Measurements from ENCODE around the gene SAP25.

The SAP25 gene

GRCh38 chr7:100588438-100588837 is 14.7 kb upstream of the SAP25 start:
- peaks cover 13% of the 10 kb centered on the region for H3K36me3 Mint-ChIP-seq (ENCODE audit: insufficient read depth)
- peaks cover 21% of the 10 kb centered on the region for H3K27me3 Mint-ChIP-seq
- H3K27ac Mint-ChIP-seq (ENCODE audit: low read depth) = no peak overlapping the region
- H3K9me3 Mint-ChIP-seq = no peaks in the 10 kb centered on the region
- ATAC-seq (replicated peaks; ENCODE audit: extremely low read depth, poor library complexity, severe bottlenecking) (no peak), DNase-seq (ENCODE audit: low spot score in 2 of 2) (no peak)
- peaks cover 27% of the 10 kb centered on the region for H3K4me1 Mint-ChIP-seq
- H3K4me3 Mint-ChIP-seq = peak overlapping the region; percentile 45

GRCh38 chr7:100586266-100587025 is 12.7 kb upstream of the SAP25 start, which contains the start of gene FBXO24:
TSS of gene FBXO24 (plus strand) at chr7:100586328. CDS start at chr7:100586626, 298 bp downstream.
- peak; percentile 84 for ATAC-seq (replicated peaks; ENCODE audit: extremely low read depth, poor library complexity, severe bottlenecking)
- DNase-seq (ENCODE audit: low spot score in 2 of 2) = peak; percentile 96 to 99
- Mint-ChIP-seq H3K9me3 (no peaks in the 10 kb centered on the region), H3K4me1 (peaks cover 31% of the 10 kb centered on the region), H3K4me3 (peak within 1 kb of the TSS; percentile 97), H3K36me3 (ENCODE audit: insufficient read depth) (peaks cover 18% of the 10 kb centered on the region), H3K27ac (ENCODE audit: low read depth) (peak within 1 kb of the TSS; percentile 97), H3K27me3 (peaks cover 13% of the 10 kb centered on the region)

GRCh38 chr7:100585511-100586265 is 12.0 kb upstream of the SAP25 start, which contains the start of gene LRCH4:
TSS of gene LRCH4 (minus strand) at chr7:100586129. CDS start at chr7:100586100, 29 bp downstream.
- H3K36me3 Mint-ChIP-seq (ENCODE audit: insufficient read depth) = peaks cover 18% of the 10 kb centered on the region
- H3K27me3 Mint-ChIP-seq = peaks cover 10% of the 10 kb centered on the region
- no peaks in the 10 kb centered on the region for H3K9me3 Mint-ChIP-seq
- DNase-seq (ENCODE audit: low spot score in 2 of 2) (peak; percentile 31 to 54), ATAC-seq (replicated peaks; ENCODE audit: extremely low read depth, poor library complexity, severe bottlenecking) (peak; percentile 5)
- peaks cover 31% of the 10 kb centered on the region for H3K4me1 Mint-ChIP-seq
- peak within 1 kb of the TSS; percentile 97 for H3K27ac Mint-ChIP-seq (ENCODE audit: low read depth)
- peak within 1 kb of the TSS; percentile 97 for H3K4me3 Mint-ChIP-seq

- H3K27ac Mint-ChIP-seq (ENCODE audit: low read depth) = peak overlapping the region; percentile 97
- ATAC-seq (replicated peaks; ENCODE audit: extremely low read depth, poor library complexity, severe bottlenecking) (no peak), DNase-seq (ENCODE audit: low spot score in 2 of 2) (no peak)
- H3K4me3 Mint-ChIP-seq = peak overlapping the region; percentile 97
- H3K27me3 Mint-ChIP-seq = peaks cover 3% of the 10 kb centered on the region
- H3K4me1 Mint-ChIP-seq = peaks cover 31% of the 10 kb centered on the region
- H3K36me3 Mint-ChIP-seq (ENCODE audit: insufficient read depth) = peaks cover 18% of the 10 kb centered on the region
- no peaks in the 10 kb centered on the region for H3K9me3 Mint-ChIP-seq
These were observed 11.2 kb upstream of the SAP25 start for GRCh38 chr7:100584683-100585510.

GRCh38 chr7:100584054-100584682 is 10.5 kb upstream of the SAP25 start:
- peaks cover 23% of the 10 kb centered on the region for H3K36me3 Mint-ChIP-seq (ENCODE audit: insufficient read depth)
- ATAC-seq (replicated peaks; ENCODE audit: extremely low read depth, poor library complexity, severe bottlenecking) (no peak), DNase-seq (ENCODE audit: low spot score in 2 of 2) (no peak)
- H3K4me1 Mint-ChIP-seq = peaks cover 31% of the 10 kb centered on the region
- peak overlapping the region; percentile 97 for H3K4me3 Mint-ChIP-seq
- no peaks in the 10 kb centered on the region for H3K27me3 Mint-ChIP-seq
- H3K27ac Mint-ChIP-seq (ENCODE audit: low read depth) = peak overlapping the region; percentile 97
- no peaks in the 10 kb centered on the region for H3K9me3 Mint-ChIP-seq

GRCh38 chr7:100583132-100584053 is 9.7 kb upstream of the SAP25 start:
- peaks cover 31% of the 10 kb centered on the region for H3K4me1 Mint-ChIP-seq
- no peaks in the 10 kb centered on the region for H3K9me3 Mint-ChIP-seq
- H3K36me3 Mint-ChIP-seq (ENCODE audit: insufficient read depth) = peaks cover 26% of the 10 kb centered on the region
- peak in 1 of 2 donors; percentile 53 for DNase-seq (ENCODE audit: low spot score in 2 of 2)
- peak overlapping the region; percentile 97 for H3K4me3 Mint-ChIP-seq
- no peaks in the 10 kb centered on the region for H3K27me3 Mint-ChIP-seq
- H3K27ac Mint-ChIP-seq (ENCODE audit: low read depth) = peak overlapping the region; percentile 97
- ATAC-seq (replicated peaks; ENCODE audit: extremely low read depth, poor library complexity, severe bottlenecking) = peak; percentile 4

- peak overlapping the region; percentile 97 for H3K27ac Mint-ChIP-seq (ENCODE audit: low read depth)
- ATAC-seq (replicated peaks; ENCODE audit: extremely low read depth, poor library complexity, severe bottlenecking) (no peak), DNase-seq (ENCODE audit: low spot score in 2 of 2) (no peak)
- no peaks in the 10 kb centered on the region for H3K27me3 Mint-ChIP-seq
- H3K9me3 Mint-ChIP-seq = no peaks in the 10 kb centered on the region
- H3K4me3 Mint-ChIP-seq = peak overlapping the region; percentile 97
- H3K4me1 Mint-ChIP-seq = peaks cover 31% of the 10 kb centered on the region
- H3K36me3 Mint-ChIP-seq (ENCODE audit: insufficient read depth) = peaks cover 27% of the 10 kb centered on the region
These were observed 8.9 kb upstream of the SAP25 start for GRCh38 chr7:100582650-100583049.

- DNase-seq (ENCODE audit: low spot score in 2 of 2) (no peak), ATAC-seq (replicated peaks; ENCODE audit: extremely low read depth, poor library complexity, severe bottlenecking) (no peak)
- peaks cover 31% of the 10 kb centered on the region for H3K4me1 Mint-ChIP-seq
- H3K27ac Mint-ChIP-seq (ENCODE audit: low read depth) = no peak overlapping the region
- H3K36me3 Mint-ChIP-seq (ENCODE audit: insufficient read depth) = peaks cover 28% of the 10 kb centered on the region
- no peaks in the 10 kb centered on the region for H3K9me3 Mint-ChIP-seq
- peak overlapping the region; percentile 97 for H3K4me3 Mint-ChIP-seq
- no peaks in the 10 kb centered on the region for H3K27me3 Mint-ChIP-seq
These were observed 8.4 kb upstream of the SAP25 start for GRCh38 chr7:100582041-100582579.

GRCh38 chr7:100580466-100581283 is 7.0 kb upstream of the SAP25 start:
- no peak for ATAC-seq (replicated peaks; ENCODE audit: extremely low read depth, poor library complexity, severe bottlenecking)
- no peak for DNase-seq (ENCODE audit: low spot score in 2 of 2)
- Mint-ChIP-seq H3K9me3 (no peaks in the 10 kb centered on the region), H3K27ac (ENCODE audit: low read depth) (no peak overlapping the region), H3K36me3 (ENCODE audit: insufficient read depth) (peaks cover 31% of the 10 kb centered on the region), H3K4me1 (peaks cover 25% of the 10 kb centered on the region), H3K27me3 (no peaks in the 10 kb centered on the region), H3K4me3 (no peak overlapping the region)

GRCh38 chr7:100578246-100579183 is 4.8 kb upstream of the SAP25 start:
- no peak overlapping the region for H3K4me3 Mint-ChIP-seq
- no peaks in the 10 kb centered on the region for H3K27me3 Mint-ChIP-seq
- no peak overlapping the region for H3K27ac Mint-ChIP-seq (ENCODE audit: low read depth)
- DNase-seq (ENCODE audit: low spot score in 2 of 2) (no peak), ATAC-seq (replicated peaks; ENCODE audit: extremely low read depth, poor library complexity, severe bottlenecking) (no peak)
- H3K36me3 Mint-ChIP-seq (ENCODE audit: insufficient read depth) = peaks cover 36% of the 10 kb centered on the region
- H3K9me3 Mint-ChIP-seq = no peaks in the 10 kb centered on the region
- peaks cover 5% of the 10 kb centered on the region for H3K4me1 Mint-ChIP-seq
